Right cardiac atrium (tissue), 5 donors: Measurements from ENCODE around the gene WDFY3. TPM values are rescaled to one million over a fixed set of nuclear protein-coding genes. Genes with fewer than 3 reads are reported as not detected.

Source experiments
- ATAC-seq, 2 donors: fragments of 200-7000 bp; cut with Tn5 transposase; one replicate each; pipeline versions ENCODE4 v1.8.0 to v1.9.1; 2020; ENCODE audit warnings: moderate library complexity in 2 of 2, mild to moderate bottlenecking in 1 of 2
- DNase-seq, 3 donors: peaks; one replicate each; pipeline ENCODE4 v3.0.0-alpha.2; 2020
- H3K27ac ChIP-seq: one replicate; pipeline ENCODE4 v1.5.1; 2013; ENCODE audit warnings: mild to moderate bottlenecking, low read length, control low read depth, moderate library complexity
- H3K27me3 ChIP-seq: one replicate; pipeline ENCODE4 v1.6.1; 2013; ENCODE audit not compliant: control insufficient read depth, insufficient read depth
- H3K4me1 ChIP-seq: one replicate; pipeline ENCODE4 v1.6.1; 2013; ENCODE audit warnings: low read length; ENCODE audit not compliant: control insufficient read depth, insufficient read depth
- H3K4me3 ChIP-seq: one replicate; pipeline ENCODE4 v1.5.1; 2013; ENCODE audit warnings: low read length, control low read depth
- H3K9me3 ChIP-seq: one replicate; pipeline ENCODE4 v1.6.1; 2013; ENCODE audit warnings: low read length; ENCODE audit not compliant: control insufficient read depth
- WGBS: extraction: QIAGEN DNeasy Blood & Tissue Kit; methylation state at CpG from one replicate; pipeline ENCODE4 v1.1.7; 2013; 5-methylcytosine and 5-hydroxymethylcytosine counted together
- intact Hi-C, 4 donors: fragments of 100-400 bp; cut with DNase I; formaldehyde crosslinking; loops; one replicate each; pipeline versions ENCODE4 v1.11.0 to v1.14.0; 2022 to 2023
- polyA plus RNA-seq: library from polyadenylated mRNA; stranded (reverse); fragments of 200-250 nt; gene quantifications from one replicate; pipeline ENCODE4 v1.2.3, GENCODE V29; 2013
- total RNA-seq, 4 donors: library from RNA; stranded (reverse); fragmentation: NEBNext Ultra II Directional; extraction: Animal tissue kit (Norgen Biotek cat#: 25700); gene quantifications; one replicate each; pipeline ENCODE4 v1.2.1, GENCODE V29; 2021
- donor health status: healthy with polysubstance abuse.
- donor health status: DM: no; HTN: yes; CAD: no.
- donor health status: DM: no; HTN: no; CAD: no.
- donor health status: DM: no; HTN: yes; CAD: no; lungs with severe emphysema.
- donor health status: DM: yes; HTN: yes; CAD: no.

The WDFY3 gene
- total and polyA plus RNA-seq, 5 donors: 6.7 to 50.2 (median 46.5) TPM

- no peak overlapping the region for H3K27ac ChIP-seq
- intact Hi-C loops: no loop called here
- DNase-seq: no peak
These were observed 88.4 kb downstream of the WDFY3 start for GRCh38 chr4:84878090-84878489.

GRCh38 chr4:84877051-84877833 lies 89.2 kb downstream of the WDFY3 start:
- DNase-seq (no peak), ATAC-seq (no peak)
- 80% methylated on average over 5 of the region's 5 CpGs for WGBS
- Histone ChIP-seq H3K27me3 (no peaks in the 10 kb centered on the region), H3K4me1 (no peaks in the 10 kb centered on the region), H3K4me3 (no peak overlapping the region), H3K27ac (no peak overlapping the region), H3K9me3 (no peaks in the 10 kb centered on the region)
- intact Hi-C loops: no loop called here

More at GRCh38 chr4:84878090-84878489, 88.4 kb downstream of the WDFY3 start:
- Histone ChIP-seq H3K4me3 (no peak overlapping the region), H3K27me3 (no peaks in the 10 kb centered on the region), H3K9me3 (no peaks in the 10 kb centered on the region), H3K4me1 (no peaks in the 10 kb centered on the region)
- 67% methylated on average over 1 of the region's 1 CpG for WGBS
- no peak for ATAC-seq

- H3K4me1 ChIP-seq: peaks cover 1% of the 10 kb centered on the region
- intact Hi-C loops: no loop called here
- H3K9me3 ChIP-seq: no peaks in the 10 kb centered on the region
- no peak overlapping the region for H3K4me3 ChIP-seq
- H3K27me3 ChIP-seq: no peaks in the 10 kb centered on the region
- DNase-seq: no peak
- no peak for ATAC-seq
- no peak overlapping the region for H3K27ac ChIP-seq
- WGBS: 73% methylated on average over 4 of the region's 4 CpGs
These were observed 90.7 kb downstream of the WDFY3 start for GRCh38 chr4:84875636-84876371.

GRCh38 chr4:84874619-84875018 lies 91.9 kb downstream of the WDFY3 start:
- H3K9me3 ChIP-seq: no peaks in the 10 kb centered on the region
- H3K4me1 ChIP-seq: peaks cover 5% of the 10 kb centered on the region
- no peak overlapping the region for H3K27ac ChIP-seq
- ATAC-seq: no peak
- no peak overlapping the region for H3K4me3 ChIP-seq
- WGBS: 96% methylated on average over 3 of the region's 3 CpGs
- no peaks in the 10 kb centered on the region for H3K27me3 ChIP-seq
- intact Hi-C loops: no loop called here
- DNase-seq: no peak

GRCh38 chr4:84870398-84871163 lies 95.9 kb downstream of the WDFY3 start:
- WGBS: 82% methylated on average over 2 of the region's 2 CpGs
- intact Hi-C loops: no loop called here
- H3K27ac ChIP-seq: no peak overlapping the region
- peaks cover 5% of the 10 kb centered on the region for H3K4me1 ChIP-seq
- ATAC-seq (peak in 1 of 2 donors; percentile 78), DNase-seq (no peak)
- no peak overlapping the region for H3K4me3 ChIP-seq
- no peaks in the 10 kb centered on the region for H3K27me3 ChIP-seq
- H3K9me3 ChIP-seq: no peaks in the 10 kb centered on the region

GRCh38 chr4:84866295-84866694 lies 100.2 kb downstream of the WDFY3 start:
- H3K4me1 ChIP-seq: peaks cover 5% of the 10 kb centered on the region
- intact Hi-C loops: no loop called here
- no peak overlapping the region for H3K4me3 ChIP-seq
- no peak overlapping the region for H3K27ac ChIP-seq
- 64% methylated on average over 2 of the region's 2 CpGs for WGBS
- H3K27me3 ChIP-seq: no peaks in the 10 kb centered on the region
- ATAC-seq (no peak), DNase-seq (no peak)
- no peaks in the 10 kb centered on the region for H3K9me3 ChIP-seq

- Histone ChIP-seq H3K4me3 (no peak overlapping the region), H3K27ac (no peak overlapping the region), H3K27me3 (no peaks in the 10 kb centered on the region), H3K9me3 (no peaks in the 10 kb centered on the region), H3K4me1 (peaks cover 5% of the 10 kb centered on the region)
- DNase-seq: no peak
- intact Hi-C loops: no loop called here
- no peak for ATAC-seq
- 82% methylated on average over 2 of the region's 2 CpGs for WGBS
These were observed 100.9 kb downstream of the WDFY3 start for GRCh38 chr4:84865600-84865999.

- H3K4me3 ChIP-seq: no peak overlapping the region
- WGBS: 87% methylated on average over 2 of the region's 2 CpGs
- no peaks in the 10 kb centered on the region for H3K9me3 ChIP-seq
- ATAC-seq (no peak), DNase-seq (no peak)
- H3K4me1 ChIP-seq: peaks cover 1% of the 10 kb centered on the region
- no peaks in the 10 kb centered on the region for H3K27me3 ChIP-seq
- intact Hi-C loops: no loop called here
- H3K27ac ChIP-seq: no peak overlapping the region
These were observed 104.4 kb downstream of the WDFY3 start for GRCh38 chr4:84862064-84862463.

- WGBS: 56% methylated on average over 1 of the region's 1 CpG
- peaks cover 4% of the 10 kb centered on the region for H3K4me1 ChIP-seq
- no peaks in the 10 kb centered on the region for H3K27me3 ChIP-seq
- DNase-seq (no peak), ATAC-seq (no peak)
- H3K9me3 ChIP-seq: no peaks in the 10 kb centered on the region
- intact Hi-C loops: no loop called here
- H3K27ac ChIP-seq: no peak overlapping the region
- no peak overlapping the region for H3K4me3 ChIP-seq
These were observed 109.2 kb downstream of the WDFY3 start for GRCh38 chr4:84857296-84857695.

GRCh38 chr4:84856468-84857049 lies 109.9 kb downstream of the WDFY3 start:
- Histone ChIP-seq H3K27me3 (no peaks in the 10 kb centered on the region), H3K9me3 (no peaks in the 10 kb centered on the region), H3K4me1 (peaks cover 6% of the 10 kb centered on the region), H3K27ac (no peak overlapping the region), H3K4me3 (no peak overlapping the region)
- no peak for DNase-seq
- intact Hi-C loops: no loop called here
- ATAC-seq: no peak
- 65% methylated on average over 1 of the region's 1 CpG for WGBS
